Endothelial cell of umbilical vein (primary cell): ENCODE results near the gene DEFB123. TPM values are rescaled to one million over a fixed set of nuclear protein-coding genes. Genes with fewer than 3 reads are reported as not detected.

ENCODE experiments used
- BruUV-seq: library from RNA; stranded (reverse); fragments of 400-500 nt; replicated peaks from 2 replicates; lab custom pipeline; 2021; lab: Mats Ljungman, UMichigan
- CTCF ChIA-PET: fragments of 300-600, 350-600 bp; sonication (Branson Sonifier 250); formaldehyde crosslinking; loops from one replicate; lab custom pipeline; 2021; ENCODE audit warnings: antibody characterized with exemption, inconsistent platforms; lab: Charles Lee
- POLR2A ChIA-PET: fragments of 300-600, 350-600 bp; sonication (Branson Sonifier 250); formaldehyde crosslinking; loops from one replicate; lab custom pipeline; 2021; ENCODE audit warnings: antibody characterized with exemption, inconsistent platforms; lab: Charles Lee
- DNase-seq: peaks from one replicate; pipeline ENCODE4 v3.0.0-alpha.2; 2011; ENCODE audit warnings: low read depth, low spot score
- FAIRE-seq: peaks from 2 replicates; lab custom pipeline; 2011; peaks lifted over from hg19 to GRCh38; lab: Jason Lieb, UNC
- H2AFZ ChIP-seq: 2 replicates; pipeline ENCODE4 v1.6.0; 2012; ENCODE audit warnings: low read depth, low read length, control low read depth, inconsistent platforms
- H3K27ac ChIP-seq: 2 replicates; pipeline ENCODE4 v1.5.1; 2011; ENCODE audit warnings: low read depth, mild to moderate bottlenecking, control low read depth, low read length, moderate library complexity; ENCODE audit not compliant: insufficient read depth
- H3K27me3 ChIP-seq, 2 experiments: 2 replicates each; pipeline versions ENCODE4 v1.6.0 to v1.6.1; 2011; ENCODE audit warnings: low read length in 2 of 2, mixed read lengths in 1 of 2; ENCODE audit not compliant: control insufficient read depth in 2 of 2, insufficient read depth in 2 of 2
- H3K36me3 ChIP-seq, 2 experiments: 2 replicates in 1 of 2; 3 replicates in 1 of 2; pipeline ENCODE4 v1.5.1; 2011; ENCODE audit warnings: low read length in 2 of 2, mild to moderate bottlenecking in 1 of 2, moderate library complexity in 1 of 2; ENCODE audit not compliant: control insufficient read depth in 2 of 2, insufficient read depth in 2 of 2; ENCODE audit errors: extremely low read depth in 1 of 2
- H3K4me1 ChIP-seq: 3 replicates; pipeline ENCODE4 v1.5.1; 2011; ENCODE audit warnings: mild to moderate bottlenecking, low read length; ENCODE audit not compliant: control insufficient read depth, insufficient read depth; ENCODE audit errors: extremely low read depth
- H3K4me2 ChIP-seq: 2 replicates; pipeline ENCODE4 v1.6.1; 2011; ENCODE audit warnings: low read length, control low read depth, mixed read lengths; ENCODE audit not compliant: insufficient read depth
- H3K4me3 ChIP-seq, 3 experiments: fragments of 200-600 bp in 1 of 3; sonication (generic), shearing (Covaris generic) in 1 of 3; replicated peaks in 1 of 3; 2 replicates each; pipeline ENCODE4 v1.5.1; 2011 to 2016; ENCODE audit warnings: control low read depth in 3 of 3, low read length in 3 of 3, mild to moderate bottlenecking in 2 of 3, inconsistent platforms in 1 of 3, low read depth in 1 of 3, moderate library complexity in 1 of 3; ENCODE audit not compliant: insufficient read depth in 1 of 3
- H3K79me2 ChIP-seq: 2 replicates; pipeline ENCODE4 v1.6.0; 2012; ENCODE audit warnings: low read length, inconsistent platforms; ENCODE audit not compliant: control insufficient read depth, insufficient read depth
- H3K9ac ChIP-seq: replicated peaks from 2 replicates; pipeline ENCODE3; 2011; ENCODE audit warnings: low read length, control low read depth; ENCODE audit not compliant: insufficient read depth; ENCODE audit errors: extremely low read depth
- H3K9me1 ChIP-seq: replicated peaks from 3 replicates; pipeline ENCODE4 v1.6.0; 2011; ENCODE audit warnings: mild to moderate bottlenecking, low read length; ENCODE audit not compliant: control insufficient read depth, insufficient read depth; ENCODE audit errors: extremely low read depth
- H3K9me3 ChIP-seq: replicated peaks from 2 replicates; pipeline ENCODE4 v1.5.1; 2012; ENCODE audit warnings: low read length, inconsistent platforms; ENCODE audit not compliant: control insufficient read depth, insufficient read depth
- H4K20me1 ChIP-seq: replicated peaks from 2 replicates; pipeline ENCODE3; 2011; ENCODE audit warnings: mild to moderate bottlenecking, low read length; ENCODE audit not compliant: control insufficient read depth, insufficient read depth; ENCODE audit errors: extremely low read depth
- EZH2 ChIP-seq: IDR thresholded peaks from 2 replicates; pipeline ENCODE4 v1.6.1; 2012; ENCODE audit warnings: borderline replicate concordance, low read depth, mild to moderate bottlenecking, moderate library complexity, low read length, inconsistent platforms; ENCODE audit not compliant: severe bottlenecking
- FOS ChIP-seq: IDR thresholded peaks from 2 replicates; pipeline ENCODE4 v1.6.1; 2011; ENCODE audit warnings: mild to moderate bottlenecking, low read length, moderate library complexity, borderline replicate concordance; ENCODE audit not compliant: insufficient read depth
- GATA2 ChIP-seq: IDR thresholded peaks from 2 replicates; pipeline ENCODE4 v1.7.0; 2011; ENCODE audit warnings: low read depth, mild to moderate bottlenecking, moderate library complexity, mixed read lengths, low read length; ENCODE audit not compliant: insufficient read length, insufficient read depth
- JUN ChIP-seq: IDR thresholded peaks from 2 replicates; pipeline ENCODE4 v1.6.1; 2011; ENCODE audit warnings: borderline replicate concordance, low read depth; ENCODE audit not compliant: insufficient read length, insufficient read depth
- MYC ChIP-seq: IDR thresholded peaks from one replicate; pipeline ENCODE4 v1.6.1; 2011; ENCODE audit warnings: mild to moderate bottlenecking, low read depth, low read length
- POLR2A ChIP-seq: IDR thresholded peaks from 2 replicates; pipeline ENCODE4 v1.6.1; 2012; ENCODE audit warnings: low read depth, mild to moderate bottlenecking, control low read depth, low read length
- POLR2AphosphoS5 ChIP-seq: IDR thresholded peaks from 2 replicates; pipeline ENCODE4 v1.6.1; 2012; ENCODE audit warnings: low read depth, mild to moderate bottlenecking, control low read depth, low read length, moderate library complexity; ENCODE audit not compliant: insufficient read depth
- dilution Hi-C: fragments of 300-500 bp; cut with MboI; formaldehyde crosslinking; loops from one replicate; pipeline ENCODE4 v1.15.0; 2019; ENCODE audit warnings: low sequenced_read_pairs; ENCODE audit not compliant: extremely low pct_ligation_motif_present
- intact Hi-C: fragments of 100-400 bp; cut with micrococcal nuclease; formaldehyde crosslinking; loops from one replicate; pipeline ENCODE4 v1.10.0; 2022
- polyA plus RNA-seq, 4 experiments: library from polyadenylated mRNA; depleted of rRNA in 3 of 4; stranded (reverse) in 3 of 4; unstranded in 1 of 4; fragments of >200 nt; gene quantifications; 2 replicates each; pipeline versions ENCODE4 v1.2.1 to v1.2.3, GENCODE V29; 2011 to 2012; ENCODE audit warnings: missing spikeins in 1 of 4
- total RNA-seq: library from RNA; stranded (reverse); gene quantifications from 2 replicates; pipeline ENCODE4 v1.2.3, GENCODE V29; 2021
- TF ChIP-seq, protein P1 (sequence below): IDR thresholded peaks from 2 replicates; pipeline ENCODE4 v1.6.1; 2011; ENCODE audit not compliant: insufficient read depth, insufficient read length
- TF ChIP-seq, protein P2 (sequence below), 2 donors: IDR thresholded peaks; 1 replicate in 1 of 2; 2 replicates in 1 of 2; pipeline ENCODE4 v1.5.1; 2011; ENCODE audit warnings: low read length in 2 of 2, mild to moderate bottlenecking in 2 of 2, moderate library complexity in 2 of 2, control low read depth in 1 of 2, inconsistent platforms in 1 of 2, low read depth in 1 of 2; ENCODE audit not compliant: insufficient read depth in 1 of 2; ENCODE audit errors: extremely low read depth in 1 of 2

DEFB123 gene
- total and polyA plus RNA-seq, 2 donors (not counting 3 experiments of a cell fraction or from before 2014, with no cell fraction given) = not detected

GRCh38 chr20:31472395-31473330 lies 32.2 kb downstream of the DEFB123 start:
- H3K9me1 ChIP-seq = no peaks in the 10 kb centered on the region
- H2AFZ ChIP-seq = no peak overlapping the region
- no peak for FAIRE-seq
- ChIA-PET POLR2A (no interaction called here), CTCF (interaction anchor here (2.3 to 2.8 kb wide), 2 partner anchors 13 to 30 kb away, joined by 9 to 26 read pairs; no protein-coding TSS in a partner anchor)
- H3K4me1 ChIP-seq = peaks cover 2% of the 10 kb centered on the region
- H3K27me3 ChIP-seq = peaks cover 9 to 11% of the 10 kb centered on the region in 2 experiments
- dilution Hi-C loops = no loop called here
- intact Hi-C loops = no loop called here
- H3K4me3 ChIP-seq = no peak overlapping the region
- no peaks in the 10 kb centered on the region for H4K20me1 ChIP-seq
- no peak overlapping the region for H3K27ac ChIP-seq
- no peaks in the 10 kb centered on the region for H3K79me2 ChIP-seq
- no peak for DNase-seq
- BruUV-seq = no TSS peak
- H3K9ac ChIP-seq = no peak overlapping the region
- no peak overlapping the region for H3K4me2 ChIP-seq
- TF ChIP-seq EZH2 (no peak), POLR2AphosphoS5 (no peak), FOS (no peak), POLR2A (no peak), JUN (no peak), GATA2 (no peak), MYC (no peak)
- TF ChIP-seq, protein P1, sequence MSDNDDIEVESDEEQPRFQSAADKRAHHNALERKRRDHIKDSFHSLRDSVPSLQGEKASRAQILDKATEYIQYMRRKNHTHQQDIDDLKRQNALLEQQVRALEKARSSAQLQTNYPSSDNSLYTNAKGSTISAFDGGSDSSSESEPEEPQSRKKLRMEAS = no peak
- TF ChIP-seq, protein P2, sequence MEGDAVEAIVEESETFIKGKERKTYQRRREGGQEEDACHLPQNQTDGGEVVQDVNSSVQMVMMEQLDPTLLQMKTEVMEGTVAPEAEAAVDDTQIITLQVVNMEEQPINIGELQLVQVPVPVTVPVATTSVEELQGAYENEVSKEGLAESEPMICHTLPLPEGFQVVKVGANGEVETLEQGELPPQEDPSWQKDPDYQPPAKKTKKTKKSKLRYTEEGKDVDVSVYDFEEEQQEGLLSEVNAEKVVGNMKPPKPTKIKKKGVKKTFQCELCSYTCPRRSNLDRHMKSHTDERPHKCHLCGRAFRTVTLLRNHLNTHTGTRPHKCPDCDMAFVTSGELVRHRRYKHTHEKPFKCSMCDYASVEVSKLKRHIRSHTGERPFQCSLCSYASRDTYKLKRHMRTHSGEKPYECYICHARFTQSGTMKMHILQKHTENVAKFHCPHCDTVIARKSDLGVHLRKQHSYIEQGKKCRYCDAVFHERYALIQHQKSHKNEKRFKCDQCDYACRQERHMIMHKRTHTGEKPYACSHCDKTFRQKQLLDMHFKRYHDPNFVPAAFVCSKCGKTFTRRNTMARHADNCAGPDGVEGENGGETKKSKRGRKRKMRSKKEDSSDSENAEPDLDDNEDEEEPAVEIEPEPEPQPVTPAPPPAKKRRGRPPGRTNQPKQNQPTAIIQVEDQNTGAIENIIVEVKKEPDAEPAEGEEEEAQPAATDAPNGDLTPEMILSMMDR (IDR thresholded peaks at IDR 0.05; ENCODE audit: extremely low read depth in 1 of 2, insufficient read depth in 1 of 2, low read depth in 1 of 2, low read length in 2 of 2) = no peak
- H3K36me3 ChIP-seq = no peaks in the 10 kb centered on the region
- H3K9me3 ChIP-seq = no peaks in the 10 kb centered on the region
